HG03064 (cell line): ENCODE data around the gene FUT9.

Experiments used
- ATAC-seq: cut with Tn5 transposase; IDR thresholded peaks from one replicate; pipeline ENCODE4 v1.9.1; 2021; ENCODE audit warnings: low read depth; ENCODE audit not compliant: unreplicated experiment

The FUT9 gene

DNA sequence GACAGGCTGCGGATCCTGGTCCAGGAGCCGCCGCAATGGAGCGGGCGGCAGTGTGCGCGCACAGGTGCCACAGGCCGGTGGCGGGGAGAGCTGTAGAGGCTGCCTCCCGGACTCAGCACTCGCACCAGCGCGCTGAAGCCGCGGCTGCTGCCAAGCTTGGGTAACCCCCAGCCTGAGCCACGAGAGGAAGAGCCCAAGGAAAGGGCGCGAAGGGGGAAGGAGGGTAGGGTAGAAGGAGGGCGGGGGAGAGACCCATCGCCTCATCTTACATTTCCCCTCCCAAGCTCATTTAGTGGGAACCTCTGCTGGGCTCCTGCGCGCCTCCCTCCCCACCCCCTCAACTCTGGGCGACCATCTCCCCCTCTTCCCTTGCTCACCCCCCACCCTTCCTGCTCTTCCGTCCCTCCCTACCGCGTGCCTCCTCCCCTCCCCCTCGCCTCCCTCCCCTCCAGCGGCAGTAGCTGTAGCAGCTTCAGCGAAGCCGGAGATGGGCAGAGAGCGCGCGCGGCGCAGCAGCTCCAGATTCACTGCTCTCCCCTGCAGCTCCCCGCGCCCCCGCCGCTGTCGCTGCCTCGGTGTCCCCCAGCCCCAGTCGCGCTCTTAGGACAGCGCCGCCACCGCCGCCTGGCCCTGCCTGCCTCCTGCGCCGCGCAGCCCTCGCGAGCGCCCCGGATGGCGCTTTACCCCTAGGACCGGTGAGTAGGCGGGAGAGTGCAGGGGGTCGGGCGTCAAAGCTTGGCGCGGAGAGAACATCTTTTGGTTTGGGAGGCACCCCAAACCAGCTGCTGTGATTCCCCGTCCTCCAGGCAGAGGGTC, at the start of gene FUT9:
Gene FUT9 (plus strand): TSS at position 457 of the 816 bp plus-strand sequence. CDS start 187,182 bp downstream, outside the sequence.
- no peak for ATAC-seq

DNA sequence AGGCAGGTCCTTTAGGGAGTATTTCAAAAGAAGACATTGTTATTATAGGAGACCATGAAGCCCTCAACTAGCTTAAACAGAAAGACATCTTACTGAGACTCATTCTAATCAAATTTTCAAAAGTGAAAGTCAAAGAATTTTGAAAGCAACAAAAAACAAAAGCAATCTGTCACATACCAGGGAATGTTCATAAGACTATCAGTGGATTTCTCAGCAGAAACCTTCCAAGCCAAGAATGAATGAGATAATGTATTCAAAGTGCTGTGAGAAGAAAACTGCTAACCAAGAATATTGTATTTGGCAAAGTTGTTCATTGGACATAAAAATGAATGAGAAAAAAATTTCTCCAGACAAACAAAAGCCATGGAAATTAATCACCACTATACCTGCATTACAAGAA, 48.2 kb upstream of the FUT9 start:
- ATAC-seq: no peak

DNA sequence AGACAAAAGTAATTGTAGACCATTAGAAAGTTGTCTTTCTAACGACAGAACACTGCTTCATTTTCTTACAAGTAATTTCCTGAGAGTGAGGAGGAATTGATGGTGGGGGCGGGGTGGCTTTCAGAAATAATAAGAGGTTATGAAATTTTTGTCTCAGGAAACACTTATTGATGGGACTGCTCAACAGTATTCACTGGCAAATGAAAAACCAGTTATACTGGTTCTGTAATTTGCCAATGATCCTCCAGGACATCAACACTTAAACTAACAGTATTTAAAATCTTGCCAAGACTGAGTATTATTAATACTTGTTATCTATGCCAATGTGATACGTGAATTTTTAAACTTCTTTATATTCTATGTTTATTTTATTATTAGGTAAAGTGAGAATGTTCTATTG, 41.8 kb upstream of the FUT9 start:
- no peak for ATAC-seq

DNA sequence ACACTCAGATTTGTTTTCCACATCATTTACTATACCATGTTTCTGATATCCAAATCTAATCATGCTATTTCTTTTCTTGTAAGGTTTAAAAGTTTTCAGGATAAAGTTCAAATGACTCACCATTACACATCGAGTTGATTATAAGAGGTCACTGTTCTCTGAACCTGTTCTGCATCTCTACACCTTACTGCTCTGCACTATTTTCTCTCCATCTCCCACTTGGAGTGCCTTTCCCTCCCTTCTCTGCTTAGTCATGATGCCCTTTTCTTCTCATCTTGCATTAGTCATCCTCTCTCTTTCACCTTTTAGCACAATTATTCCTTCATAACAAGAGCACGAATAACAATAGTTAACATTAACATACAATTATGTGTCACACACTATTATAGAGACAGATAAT, 37.5 kb upstream of the FUT9 start:
- no peak for ATAC-seq

DNA sequence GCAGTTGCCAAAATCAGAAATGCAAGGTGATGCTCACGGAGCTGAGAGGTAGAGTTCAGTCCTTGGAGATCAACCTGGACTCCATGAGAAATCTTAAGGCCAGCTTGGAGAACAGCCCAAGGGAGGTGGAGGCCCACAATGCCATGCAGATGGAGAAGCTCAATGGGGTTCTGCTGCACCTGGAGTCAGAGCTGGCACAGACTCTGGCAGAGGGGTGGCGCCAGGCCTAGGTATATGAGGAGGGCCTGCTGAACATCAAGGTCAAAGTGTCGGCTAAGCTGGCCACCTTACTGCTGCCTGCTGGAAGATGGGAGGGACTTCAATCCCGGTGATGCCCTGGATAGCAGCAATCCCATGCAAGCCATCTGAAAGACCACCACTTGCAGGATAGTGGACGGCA, 23.9 kb upstream of the FUT9 start:
- no peak for ATAC-seq

DNA sequence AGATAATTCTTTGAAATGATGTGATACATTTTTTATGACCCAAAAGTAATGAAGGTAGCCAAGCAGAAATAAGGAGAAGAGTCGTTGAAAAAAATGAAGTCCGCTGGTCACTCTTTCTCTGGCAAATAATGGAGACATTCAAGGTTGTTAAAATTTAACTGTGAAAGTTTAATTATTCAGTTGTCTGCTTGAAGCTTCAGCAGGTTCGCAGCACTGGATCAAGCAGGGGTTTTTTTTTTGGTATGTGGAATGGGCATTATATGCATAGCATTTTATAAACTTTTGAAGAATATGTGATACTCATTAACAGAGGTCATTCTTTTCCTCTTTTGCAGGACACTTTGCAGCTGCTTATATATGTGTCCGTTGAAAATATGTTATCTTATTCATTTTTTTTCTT, 21.6 kb upstream of the FUT9 start:
- no peak for ATAC-seq

DNA sequence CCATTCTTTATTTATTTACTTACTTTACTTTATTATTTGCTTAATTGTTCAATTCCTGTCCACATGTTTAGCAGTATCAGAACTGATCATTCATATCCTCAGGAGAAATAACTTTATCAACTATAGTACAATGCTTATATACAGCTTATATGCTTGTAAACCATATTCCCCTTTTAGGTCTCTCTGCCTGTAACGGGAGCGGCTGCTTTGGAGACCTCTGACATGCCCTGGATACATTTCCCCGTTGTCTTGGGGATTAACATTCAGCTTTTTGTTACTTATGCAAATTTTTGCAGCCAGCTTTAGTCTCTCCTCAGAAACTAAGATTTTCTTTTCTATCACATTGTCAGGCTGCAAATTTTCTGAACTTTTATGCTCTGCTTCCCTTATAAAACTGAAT, 17.6 kb upstream of the FUT9 start:
- ATAC-seq: no peak

DNA sequence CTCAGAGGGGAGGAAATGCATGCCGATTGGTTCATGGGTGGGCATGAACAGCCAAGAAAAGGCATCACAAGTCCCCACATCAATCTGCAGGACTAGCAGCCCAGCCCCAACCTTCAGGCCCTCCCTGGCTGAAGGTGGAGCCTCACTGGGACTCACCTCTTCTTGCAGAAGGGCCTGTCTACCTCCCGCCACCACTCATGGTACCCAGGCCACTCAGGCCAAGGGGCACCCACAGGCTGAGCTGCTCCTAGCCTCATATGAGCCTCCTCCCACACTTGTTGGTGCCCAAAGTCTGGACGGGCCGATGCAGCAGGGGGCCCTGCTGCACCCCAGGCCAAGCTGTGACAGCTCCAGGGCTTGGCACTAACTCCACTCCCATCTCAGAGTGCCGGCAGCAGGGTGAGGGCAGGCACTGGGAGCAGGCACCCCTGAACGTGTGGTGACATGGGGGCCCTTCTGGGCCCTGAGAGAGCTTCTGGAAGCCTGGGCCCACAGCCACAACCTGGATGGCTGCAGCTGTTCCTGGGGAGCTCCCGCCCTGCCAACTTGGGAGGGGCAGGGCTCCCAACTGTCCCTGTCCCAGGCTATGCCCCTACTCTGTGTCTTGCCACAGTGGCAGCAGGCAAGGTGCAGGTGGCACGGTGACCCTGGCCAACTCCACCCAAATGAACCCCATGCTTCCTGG, 13.7 kb upstream of the FUT9 start:
- ATAC-seq: no peak

DNA sequence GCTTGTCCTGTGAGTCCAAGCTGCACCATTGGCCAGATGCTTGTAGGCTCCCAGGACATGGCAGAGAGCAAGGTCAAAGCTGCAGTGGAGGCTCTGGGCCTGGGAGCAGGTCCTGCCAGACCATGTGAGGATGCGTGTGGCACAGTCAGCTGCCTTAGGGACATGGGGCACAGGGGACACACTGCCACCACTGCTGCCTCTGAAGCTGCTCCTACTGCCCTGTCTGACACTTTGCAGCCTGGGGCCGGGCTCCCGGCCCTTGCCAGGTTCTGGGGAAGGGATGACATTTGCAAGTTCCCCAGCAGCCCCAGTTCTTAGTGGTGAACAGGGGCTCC, 13.2 kb upstream of the FUT9 start:
- ATAC-seq: no peak

DNA sequence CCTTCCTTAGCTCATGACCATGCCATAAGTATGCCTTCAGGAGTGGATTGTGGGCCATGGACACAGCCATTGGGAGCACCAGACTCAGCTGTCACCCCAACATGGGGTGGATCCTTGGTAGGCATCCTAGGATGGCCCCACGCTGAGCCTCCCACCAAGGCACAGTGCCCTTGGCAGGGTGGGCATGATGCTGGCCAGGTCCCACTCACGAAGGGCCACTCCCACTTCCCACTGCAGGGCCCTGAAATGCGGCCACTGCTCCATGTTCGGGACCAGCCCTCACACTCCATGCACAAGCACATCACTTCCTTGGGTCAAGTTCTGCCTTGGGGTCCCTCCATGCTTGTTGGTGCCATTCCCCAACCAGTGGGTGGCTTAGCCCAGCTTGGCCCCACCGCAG, 12.9 kb upstream of the FUT9 start:
- no peak for ATAC-seq

DNA sequence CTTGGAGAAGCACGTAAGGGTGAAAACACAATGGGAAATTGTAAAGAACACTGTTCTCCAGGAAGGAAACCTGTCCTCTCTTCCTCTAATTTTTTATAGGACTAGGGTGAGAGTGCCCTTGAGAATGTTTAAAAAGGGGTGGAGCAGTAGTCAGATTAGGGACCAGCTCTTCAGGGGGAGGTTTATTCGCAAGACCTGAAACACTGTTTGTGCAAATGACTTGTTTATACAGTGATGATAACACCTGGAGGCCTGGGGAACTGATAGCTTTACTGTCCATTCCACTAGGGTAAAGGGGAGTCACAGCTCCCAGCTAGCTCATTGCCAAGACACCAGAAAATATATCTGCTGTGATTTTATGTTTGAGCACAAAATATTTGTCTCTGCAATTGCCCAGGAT, 8.1 kb upstream of the FUT9 start:
- ATAC-seq: no peak

DNA sequence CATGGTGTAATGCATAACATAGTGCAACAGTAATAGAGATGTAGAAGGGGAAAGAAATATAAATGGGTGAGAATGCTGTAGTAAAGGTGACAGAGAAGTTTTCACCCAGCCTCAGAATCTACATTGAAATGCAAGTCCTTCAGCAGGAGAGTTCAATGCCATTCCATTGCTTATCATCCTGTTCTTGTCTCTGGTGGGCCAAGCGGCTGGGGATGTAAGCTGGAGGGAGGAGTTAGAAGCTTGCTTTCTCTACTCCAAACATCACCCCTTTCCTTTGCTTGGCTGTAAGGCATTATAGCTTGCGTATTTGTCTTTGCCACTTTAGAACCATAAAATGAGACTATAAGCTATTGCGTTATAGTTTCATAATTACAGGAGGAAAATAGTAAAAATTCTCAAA, 2.2 kb upstream of the FUT9 start:
- ATAC-seq: no peak

DNA sequence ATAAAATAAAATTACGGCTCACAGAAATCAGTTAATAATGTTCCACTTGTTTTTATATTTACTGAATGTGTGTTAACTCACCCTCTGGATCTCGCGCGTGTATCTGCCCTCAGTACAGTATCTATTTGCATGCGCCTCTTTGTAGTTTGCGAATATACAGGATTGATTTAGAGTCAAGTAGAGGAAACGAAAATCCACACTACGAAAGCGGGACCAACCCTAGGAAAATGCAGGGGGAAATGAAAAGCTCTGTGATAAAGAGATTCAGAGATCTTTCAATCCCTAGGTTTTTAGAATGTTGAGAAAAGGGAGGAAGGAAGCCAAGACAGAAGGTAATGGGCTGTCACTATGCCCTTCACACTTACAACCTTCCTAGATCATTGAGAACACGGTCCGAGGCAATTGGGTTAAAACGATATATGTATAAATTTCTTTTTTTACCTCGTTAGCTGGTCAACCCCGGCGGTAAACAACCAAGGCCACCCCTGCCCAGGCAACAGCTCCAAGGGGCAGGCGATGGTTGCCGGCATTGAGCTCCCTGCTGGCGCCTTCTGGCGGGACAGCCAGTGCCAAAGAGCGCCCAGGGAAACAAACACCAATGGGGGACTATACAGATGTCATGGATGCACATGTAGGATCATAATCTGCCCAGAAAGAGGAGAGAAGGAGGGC, 792 bp upstream of the FUT9 start:
- ATAC-seq: no peak

DNA sequence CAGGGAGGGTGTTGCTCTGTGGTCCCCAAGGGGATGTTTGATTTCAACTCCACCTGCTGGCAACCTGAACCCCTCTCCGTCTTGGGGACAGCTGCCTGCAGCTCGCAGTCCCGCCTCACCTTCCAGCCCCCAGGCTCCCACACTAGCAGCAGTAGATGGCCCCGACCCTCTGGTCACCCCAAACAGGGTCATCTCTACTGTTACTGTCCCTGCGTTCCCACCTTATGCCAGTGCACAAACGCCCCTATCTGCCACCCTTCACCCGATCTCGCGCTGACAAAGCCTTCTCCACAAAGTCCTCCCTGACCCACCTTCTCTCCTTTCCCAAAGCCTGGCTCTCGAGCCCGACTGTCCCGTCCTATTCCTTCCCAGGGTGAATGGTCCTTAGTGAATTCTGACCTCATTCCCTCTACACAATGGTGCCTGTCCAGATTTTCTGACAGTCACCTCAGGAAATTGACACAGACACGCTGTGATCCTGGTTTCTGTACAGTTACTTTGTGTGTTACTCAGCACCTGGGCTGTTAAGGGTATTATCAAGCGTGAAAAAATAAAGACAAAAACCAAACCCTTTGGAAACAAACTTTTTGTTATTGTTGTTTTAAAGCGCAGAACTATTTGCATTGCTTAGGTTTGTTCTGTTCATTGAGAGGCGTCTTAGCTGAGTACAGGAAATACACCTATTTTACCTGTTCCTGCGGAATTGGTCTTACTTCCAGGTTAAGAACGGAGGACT, 728 bp downstream of the FUT9 start:
- no peak for ATAC-seq

DNA sequence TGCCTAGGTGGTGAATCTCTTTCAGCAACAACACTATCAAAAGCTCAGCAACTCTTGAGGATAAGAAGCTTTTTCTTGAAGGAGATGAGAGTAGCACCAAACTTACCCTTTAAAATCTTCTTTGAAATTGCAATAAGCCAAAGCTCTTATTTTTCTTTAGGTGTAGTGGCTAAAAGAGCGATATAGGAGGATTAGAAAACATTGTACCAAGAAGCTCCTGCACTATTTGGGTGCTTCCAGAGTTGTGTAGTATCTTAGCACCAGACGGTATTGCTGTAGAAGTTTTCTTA, 1.2 kb downstream of the FUT9 start:
- no peak for ATAC-seq

DNA sequence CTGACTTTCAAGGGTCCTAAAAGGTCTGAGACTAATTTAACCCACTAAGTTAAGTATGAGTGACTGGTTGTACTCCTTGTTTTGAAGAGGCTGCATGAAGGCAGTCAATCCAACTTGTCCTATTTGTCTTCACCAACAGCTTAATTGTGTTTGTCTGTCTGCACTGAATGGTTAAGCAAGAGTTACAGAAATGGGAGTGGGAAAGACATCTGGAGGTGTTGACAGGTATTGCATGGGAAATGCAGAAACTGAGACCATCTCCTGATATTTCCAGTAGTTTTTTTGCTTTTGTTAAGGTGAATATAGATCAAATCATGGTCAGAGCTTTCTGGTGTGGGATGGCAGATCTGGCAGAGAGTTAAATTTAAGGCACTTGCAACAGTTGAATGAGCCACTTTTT, 6.5 kb downstream of the FUT9 start:
- ATAC-seq: no peak

DNA sequence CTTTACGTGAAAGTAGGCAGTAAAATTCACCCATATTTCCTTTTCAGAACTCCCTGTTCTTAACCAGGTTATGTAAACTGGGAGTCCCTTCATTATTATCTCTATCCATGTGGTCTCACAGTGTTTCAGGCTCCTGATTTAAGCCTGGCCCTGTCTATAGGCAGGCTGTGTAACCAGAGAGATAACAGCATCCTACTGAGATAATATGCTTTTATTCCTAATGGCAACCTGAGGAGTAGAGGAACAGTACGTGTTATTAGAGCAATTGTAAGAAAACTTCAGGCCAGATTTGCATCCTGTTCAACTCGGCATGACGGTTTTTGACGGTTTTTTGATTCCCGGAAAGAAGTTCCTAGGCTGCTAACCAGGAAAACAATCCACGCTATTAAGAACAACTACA, 16.9 kb downstream of the FUT9 start:
- no peak for ATAC-seq

DNA sequence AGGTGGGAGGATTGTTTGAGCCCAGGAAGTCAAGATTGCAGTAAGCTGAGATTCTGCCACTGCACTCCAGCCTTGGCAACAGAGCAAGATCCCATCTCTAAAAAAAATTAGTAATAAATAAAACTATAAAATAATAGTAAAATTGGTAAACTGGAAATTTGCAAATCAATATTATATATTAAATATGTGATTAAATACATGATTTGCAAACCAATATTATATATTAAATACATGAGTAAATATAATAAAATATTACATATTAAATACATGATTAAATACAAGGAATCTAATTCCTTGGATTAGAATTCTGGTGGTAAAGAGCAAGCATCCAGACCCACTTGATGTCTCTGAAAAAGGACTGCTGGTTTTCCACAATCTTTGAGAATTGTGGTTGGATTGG, 35.8 kb downstream of the FUT9 start:
- no peak for ATAC-seq

DNA sequence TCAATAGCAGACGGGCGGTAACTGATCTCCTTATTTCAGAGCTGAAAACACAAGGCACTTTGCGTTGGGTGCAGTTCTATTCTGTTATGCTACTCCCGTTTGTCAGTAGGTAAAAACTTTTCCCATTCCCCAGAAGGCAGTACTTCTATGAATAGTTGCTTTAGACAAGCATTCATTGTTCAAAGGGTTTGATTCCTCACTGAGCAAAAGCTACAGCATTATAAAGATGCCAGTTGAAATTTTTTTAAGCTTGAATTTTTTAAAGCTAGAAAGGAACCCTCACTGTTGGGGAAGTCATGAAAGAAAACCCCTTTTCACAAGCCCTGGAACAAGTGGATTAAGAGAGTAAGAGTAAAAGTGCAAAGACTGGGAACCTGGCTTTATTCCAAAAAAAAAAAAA, 42.3 kb downstream of the FUT9 start:
- no peak for ATAC-seq

DNA sequence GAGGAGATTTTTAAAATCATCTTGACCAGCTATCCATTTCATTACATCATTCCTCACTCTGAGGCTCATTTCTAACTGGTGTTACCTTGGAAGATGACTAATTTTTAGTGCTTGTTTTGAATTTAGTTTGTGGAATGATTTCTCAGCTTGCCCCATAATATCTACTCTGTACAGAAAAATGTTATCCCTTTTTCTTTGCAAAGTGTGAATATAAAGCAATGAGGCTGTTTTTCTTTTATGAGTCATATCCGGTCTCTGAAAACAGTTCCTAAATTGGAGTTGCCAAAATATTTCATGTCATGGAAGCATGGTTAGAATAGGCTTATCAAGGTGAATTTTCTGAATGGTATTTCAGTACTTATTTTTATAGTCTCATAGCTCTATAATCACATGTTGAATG, 43.8 kb downstream of the FUT9 start:
- no peak for ATAC-seq

DNA sequence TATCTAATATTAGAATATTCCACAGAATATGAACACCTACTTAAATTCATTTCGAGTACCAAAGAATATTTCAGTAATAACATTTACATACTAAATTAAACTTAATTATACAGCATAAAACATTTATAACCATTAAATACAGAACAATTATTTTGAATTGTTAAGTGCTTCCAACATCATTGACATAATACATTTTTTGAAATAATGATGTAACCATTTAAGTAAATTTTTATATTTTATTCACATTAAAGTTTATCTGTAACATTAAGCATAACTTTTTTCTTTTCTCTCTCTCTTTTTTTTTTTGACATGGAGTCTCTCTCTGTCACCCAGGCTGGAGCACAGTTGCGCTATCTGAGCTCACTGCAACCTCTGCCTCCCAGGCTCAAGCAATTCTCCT, 44.5 kb downstream of the FUT9 start:
- ATAC-seq: no peak
